Esophagus mucosa (tissue), 1 donor: ENCODE data around the gene CDK11A. TPM values are rescaled to one million over a fixed set of nuclear protein-coding genes. Genes with fewer than 3 reads are reported as not detected.
"Not testable (repeated sequence)": the region's sequence is repeated elsewhere in the genome, so short reads cannot be mapped to it uniquely, and the experiment has no call there.

Experiments
- ATAC-seq: fragments of 200-7000 bp; cut with Tn5 transposase; one replicate; pipeline ENCODE4 v1.9.1; 2020
- total RNA-seq: library from RNA; stranded (reverse); gene quantifications from one replicate; pipeline ENCODE4 v1.2.4, GENCODE V29; 2023
- donor health status: DM: yes; HTN: yes; CAD: no.

CDK11A gene
- total RNA-seq, 1 donor from 2014 or later = 15.7 TPM

GRCh38 chr1:1662392-1662791, 61.8 kb downstream of the CDK11A start:
- not testable (repeated sequence) for ATAC-seq

DNA sequence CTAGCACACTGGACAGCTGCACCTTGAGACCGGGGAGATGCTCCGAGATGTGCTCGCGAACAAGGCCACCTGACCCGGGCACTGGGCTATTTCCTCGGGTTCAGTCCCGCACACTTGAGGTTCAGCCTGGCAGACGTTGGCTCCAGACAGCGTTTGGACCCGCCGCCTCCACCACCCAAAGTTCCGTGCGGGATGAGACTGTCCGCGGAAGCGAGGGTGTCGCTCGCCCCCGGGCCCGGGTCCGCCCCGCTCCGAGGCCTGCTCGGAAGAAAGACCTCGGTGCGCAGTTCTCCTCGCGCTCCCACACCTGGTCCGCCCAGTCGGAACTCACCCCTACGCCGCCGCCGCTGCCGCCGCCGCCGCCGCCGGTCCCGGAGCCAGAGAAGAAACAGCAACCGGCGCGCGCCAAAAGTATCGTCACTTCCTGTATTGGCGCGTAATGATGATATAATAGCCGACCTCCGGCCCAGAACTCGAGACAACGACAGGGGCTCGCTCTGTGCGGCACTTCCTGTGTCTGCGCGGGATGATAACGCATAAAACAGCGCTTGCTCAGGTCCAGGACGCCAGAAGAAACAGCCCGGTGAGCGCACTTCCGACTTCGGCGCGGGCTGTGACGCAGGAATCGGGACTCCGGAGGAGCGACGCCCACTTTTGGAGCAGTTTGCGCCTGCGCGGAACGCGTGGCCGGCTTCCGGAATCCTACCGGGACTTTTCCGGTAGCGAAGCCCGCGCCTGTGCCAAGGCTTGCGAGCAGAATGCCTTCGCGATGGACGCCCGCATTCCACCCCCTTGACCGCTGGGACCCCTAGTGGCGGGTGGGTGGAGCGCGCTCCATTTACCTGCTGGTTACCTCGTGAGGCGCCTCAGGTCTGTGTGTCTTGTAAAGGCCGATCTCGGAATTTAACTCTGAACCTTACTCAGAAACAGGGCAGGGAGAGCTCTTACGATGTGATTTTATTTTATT, 65.3 kb downstream of the CDK11A start, which contains the start of gene CDK11B:
TSS of gene CDK11B (minus strand) at position 422 of the 967 bp plus-strand sequence. CDS start 1,519 bp downstream, outside the sequence.
- ATAC-seq = peak; percentile 84

Other genes starting within 250 kb of the CDK11A start
- gene ATAD3A, start 212.2 kb downstream of the CDK11A start, total RNA-seq = 23.2 TPM
- not detected for gene TMEM240, start 183.7 kb downstream of the CDK11A start, total RNA-seq
- gene SSU72, start 149.5 kb downstream of the CDK11A start, total RNA-seq = 106 TPM
- gene FNDC10, start 124.2 kb downstream of the CDK11A start, total RNA-seq = 5.7 TPM
- 87.5 TPM for gene MIB2, start 108.9 kb downstream of the CDK11A start, total RNA-seq
- 0.92 TPM for gene MMP23B, start 92.2 kb downstream of the CDK11A start, total RNA-seq
- 10.9 TPM for gene CDK11B, start 65.4 kb downstream of the CDK11A start, total RNA-seq
- gene SLC35E2B, start 31.6 kb downstream of the CDK11A start, total RNA-seq = 17.4 TPM
- gene NADK, start 54.1 kb upstream of the CDK11A start, total RNA-seq = 31.8 TPM
- 148 TPM for gene GNB1, start 166.7 kb upstream of the CDK11A start, total RNA-seq
- gene CALML6, start 190.9 kb upstream of the CDK11A start, total RNA-seq = 0.20 TPM
- 0.32 TPM for gene TMEM52, start 194.9 kb upstream of the CDK11A start, total RNA-seq